ENCODE data around the gene NELL1. TPM values are rescaled to one million over a fixed set of nuclear protein-coding genes. Genes with fewer than 3 reads are reported as not detected.

The NELL1 gene
- total and polyA plus RNA-seq, 2 experiments from 2014 or later = 1.6 TPM; not detected in 1

DNA sequence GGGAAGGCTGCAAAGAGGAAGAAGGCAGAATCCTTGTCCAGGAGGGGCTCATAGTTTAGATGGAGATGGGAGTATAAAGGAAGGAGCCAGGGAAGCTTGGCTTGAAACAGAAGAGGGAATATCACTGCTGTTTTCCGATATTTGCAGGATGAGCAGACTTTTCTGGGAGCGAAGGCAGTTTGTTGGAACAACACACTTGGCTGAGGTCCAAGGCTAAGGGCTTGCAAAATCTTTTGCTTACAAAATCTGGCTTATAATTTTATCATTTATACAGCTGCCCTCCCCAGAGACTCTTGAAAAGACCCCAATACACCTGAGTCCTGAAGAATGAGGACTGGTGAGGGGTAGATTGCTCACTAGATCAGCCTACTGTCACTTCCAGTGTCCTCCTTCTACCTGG, 174.8 kb downstream of the NELL1 start:
- no peak for DNase-seq (ENCODE audit: low spot score)
- no peaks in the 10 kb centered on the region for H4K20me1 ChIP-seq (replicated peaks; ENCODE audit: insufficient read depth)
- no peak overlapping the region for H3K4me2 ChIP-seq
- peaks cover 14% of the 10 kb centered on the region for H3K4me1 ChIP-seq (ENCODE audit: insufficient read depth)
- TF ChIP-seq, protein P1, sequence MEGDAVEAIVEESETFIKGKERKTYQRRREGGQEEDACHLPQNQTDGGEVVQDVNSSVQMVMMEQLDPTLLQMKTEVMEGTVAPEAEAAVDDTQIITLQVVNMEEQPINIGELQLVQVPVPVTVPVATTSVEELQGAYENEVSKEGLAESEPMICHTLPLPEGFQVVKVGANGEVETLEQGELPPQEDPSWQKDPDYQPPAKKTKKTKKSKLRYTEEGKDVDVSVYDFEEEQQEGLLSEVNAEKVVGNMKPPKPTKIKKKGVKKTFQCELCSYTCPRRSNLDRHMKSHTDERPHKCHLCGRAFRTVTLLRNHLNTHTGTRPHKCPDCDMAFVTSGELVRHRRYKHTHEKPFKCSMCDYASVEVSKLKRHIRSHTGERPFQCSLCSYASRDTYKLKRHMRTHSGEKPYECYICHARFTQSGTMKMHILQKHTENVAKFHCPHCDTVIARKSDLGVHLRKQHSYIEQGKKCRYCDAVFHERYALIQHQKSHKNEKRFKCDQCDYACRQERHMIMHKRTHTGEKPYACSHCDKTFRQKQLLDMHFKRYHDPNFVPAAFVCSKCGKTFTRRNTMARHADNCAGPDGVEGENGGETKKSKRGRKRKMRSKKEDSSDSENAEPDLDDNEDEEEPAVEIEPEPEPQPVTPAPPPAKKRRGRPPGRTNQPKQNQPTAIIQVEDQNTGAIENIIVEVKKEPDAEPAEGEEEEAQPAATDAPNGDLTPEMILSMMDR (conservative IDR thresholded peaks at IDR 0.05; ENCODE audit: low read depth in 2 of 2) = no peak
- H3K27me3 ChIP-seq (ENCODE audit: insufficient read depth) = no peaks in the 10 kb centered on the region
- H3K9me2 ChIP-seq (ENCODE audit: insufficient read depth) = peaks cover 6% of the 10 kb centered on the region; the same call in 1 of the 2 replicates
- ATAC-seq = no peak
- H3F3A ChIP-seq (replicated peaks; ENCODE audit: low read depth) = no peaks in the 10 kb centered on the region
- H3K27ac ChIP-seq (ENCODE audit: low read depth) = no peak overlapping the region
- H3K79me2 ChIP-seq (replicated peaks; ENCODE audit: insufficient read depth) = no peaks in the 10 kb centered on the region
- no peak overlapping the region for H3K4me3 Mint-ChIP-seq
- no peak overlapping the region for H3K4me3 ChIP-seq
- no peaks in the 10 kb centered on the region for H3K36me3 Mint-ChIP-seq (ENCODE audit: low read depth)
- H3K4me1 Mint-ChIP-seq = peaks cover 15% of the 10 kb centered on the region
- no peak overlapping the region for H2AFZ ChIP-seq
- no peak overlapping the region for H3K27ac Mint-ChIP-seq
- no peaks in the 10 kb centered on the region for H3K36me3 ChIP-seq (ENCODE audit: insufficient read depth)
- H3K9me3 Mint-ChIP-seq = no peaks in the 10 kb centered on the region
- H3K27me3 Mint-ChIP-seq (ENCODE audit: insufficient read depth, low read depth, poor library complexity) = no peaks in the 10 kb centered on the region

DNA sequence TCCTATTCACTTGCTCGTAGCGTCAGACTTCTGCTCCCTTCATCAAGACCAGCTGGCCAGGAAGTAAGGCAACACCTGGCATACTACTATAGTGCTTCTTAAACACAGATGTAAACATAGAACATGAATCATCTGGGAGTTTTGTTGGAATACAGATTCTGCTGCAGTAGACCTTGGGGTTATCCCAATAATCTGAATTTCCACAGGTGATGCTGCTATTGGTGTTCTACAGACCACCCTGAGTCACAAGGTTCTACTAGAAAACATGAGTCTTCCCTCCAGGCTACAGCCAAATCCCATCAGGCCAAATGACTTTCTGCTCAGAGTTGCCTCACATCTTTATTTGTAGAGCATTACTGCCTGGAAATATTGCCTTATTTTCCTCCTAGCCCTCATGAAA, 175.2 kb downstream of the NELL1 start:
- Histone ChIP-seq H2AFZ (no peak overlapping the region), H3K4me2 (no peak overlapping the region), H3K4me1 (ENCODE audit: insufficient read depth) (peaks cover 10% of the 10 kb centered on the region), H3K79me2 (replicated peaks; ENCODE audit: insufficient read depth) (no peaks in the 10 kb centered on the region), H3K27ac (ENCODE audit: low read depth) (no peak overlapping the region), H3F3A (replicated peaks; ENCODE audit: low read depth) (no peaks in the 10 kb centered on the region), H3K9me2 (ENCODE audit: insufficient read depth) (peaks cover 6% of the 10 kb centered on the region; the same call in 1 of the 2 replicates), H3K4me3 (no peak overlapping the region), H3K36me3 (ENCODE audit: insufficient read depth) (no peaks in the 10 kb centered on the region), H3K27me3 (ENCODE audit: insufficient read depth) (no peaks in the 10 kb centered on the region), H4K20me1 (replicated peaks; ENCODE audit: insufficient read depth) (no peaks in the 10 kb centered on the region)
- H3K36me3 Mint-ChIP-seq (ENCODE audit: low read depth) = no peaks in the 10 kb centered on the region
- H3K27me3 Mint-ChIP-seq (ENCODE audit: insufficient read depth, low read depth, poor library complexity) = no peaks in the 10 kb centered on the region
- no peak for TF ChIP-seq NANOG (IDR thresholded peaks at IDR 0.05; ENCODE audit: borderline replicate concordance)
- no peak for TF ChIP-seq ZNF331 (CRISPR knock-in tag; IDR thresholded peaks at IDR 0.05; ENCODE audit: low read depth)
- TF ChIP-seq, protein P1 (conservative IDR thresholded peaks at IDR 0.05; ENCODE audit: low read depth in 2 of 2) = no peak
- TF ChIP-seq, protein P2, sequence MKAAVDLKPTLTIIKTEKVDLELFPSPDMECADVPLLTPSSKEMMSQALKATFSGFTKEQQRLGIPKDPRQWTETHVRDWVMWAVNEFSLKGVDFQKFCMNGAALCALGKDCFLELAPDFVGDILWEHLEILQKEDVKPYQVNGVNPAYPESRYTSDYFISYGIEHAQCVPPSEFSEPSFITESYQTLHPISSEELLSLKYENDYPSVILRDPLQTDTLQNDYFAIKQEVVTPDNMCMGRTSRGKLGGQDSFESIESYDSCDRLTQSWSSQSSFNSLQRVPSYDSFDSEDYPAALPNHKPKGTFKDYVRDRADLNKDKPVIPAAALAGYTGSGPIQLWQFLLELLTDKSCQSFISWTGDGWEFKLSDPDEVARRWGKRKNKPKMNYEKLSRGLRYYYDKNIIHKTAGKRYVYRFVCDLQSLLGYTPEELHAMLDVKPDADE (IDR thresholded peaks at IDR 0.05) = no peak
- TF ChIP-seq POLR2AphosphoS5 (IDR thresholded peaks at IDR 0.05; ENCODE audit: low read depth) = no peak
- H3K9me3 Mint-ChIP-seq = no peaks in the 10 kb centered on the region
- peaks cover 14% of the 10 kb centered on the region for H3K4me1 Mint-ChIP-seq
- H3K4me3 Mint-ChIP-seq = no peak overlapping the region
- ATAC-seq = no peak
- DNase-seq (ENCODE audit: low spot score) = no peak
- no peak overlapping the region for H3K27ac Mint-ChIP-seq

Measured in GM23338 (cell line).